GM12872 (cell line): Measurements from ENCODE around the gene SRSF9.

Source experiments
- CTCF ChIP-seq: IDR thresholded peaks from 3 replicates; pipeline ENCODE4 v1.5.1; 2011; ENCODE audit warnings: low read depth, mild to moderate bottlenecking, low read length, moderate library complexity; ENCODE audit not compliant: insufficient read depth

SRSF9 gene

GRCh38 chr12:120466560-120467315, 2.8 kb downstream of the SRSF9 start:
- TF ChIP-seq CTCF = peak; percentile 68

- no peak for TF ChIP-seq CTCF
Observed at GRCh38 chr12:120465756-120466155, 3.8 kb downstream of the SRSF9 start.

DNA sequence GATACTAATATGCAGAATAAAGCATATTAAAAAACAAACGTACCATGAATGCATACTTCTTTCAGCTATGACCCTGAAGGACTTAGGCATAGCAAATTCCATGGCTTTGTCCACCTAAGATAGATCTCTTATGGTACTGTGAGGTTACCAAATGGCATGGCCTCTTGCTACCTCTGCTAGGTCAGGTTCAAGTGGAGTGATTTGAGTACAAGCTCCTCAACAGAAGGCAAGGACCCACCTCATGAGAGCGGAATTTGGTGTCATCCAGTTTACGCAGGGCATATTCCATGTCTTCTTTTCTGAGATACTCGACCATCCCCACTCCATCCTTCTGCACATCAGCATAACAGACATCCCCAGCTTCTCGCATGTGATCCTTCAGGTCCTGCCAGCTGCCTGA, 5.8 kb downstream of the SRSF9 start:
- TF ChIP-seq CTCF = no peak

- no peak for TF ChIP-seq CTCF
Observed at GRCh38 chr12:120462099-120462640, 7.4 kb downstream of the SRSF9 start.

DNA sequence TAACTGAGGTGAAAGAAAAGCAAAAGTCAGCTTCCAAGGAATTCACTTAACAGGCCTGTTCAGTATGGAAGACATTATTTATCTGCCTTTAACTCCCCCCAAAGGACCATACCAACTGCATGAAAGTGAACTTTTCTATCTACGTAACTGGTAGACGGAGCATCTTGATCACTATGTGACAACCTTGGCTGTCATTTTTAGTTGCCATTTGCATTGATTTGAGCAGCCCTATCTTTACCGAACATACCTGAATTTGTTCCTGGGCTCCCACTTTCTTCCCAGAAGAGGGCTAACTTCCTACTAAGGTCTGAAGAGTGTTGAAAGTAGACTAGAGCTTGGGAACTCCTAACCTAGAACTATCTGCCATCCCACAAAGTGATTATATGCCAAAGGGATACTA, 9.4 kb downstream of the SRSF9 start:
- no peak for TF ChIP-seq CTCF

- peak; percentile 58 for TF ChIP-seq CTCF
Observed at GRCh38 chr12:120457133-120457532, 12.4 kb downstream of the SRSF9 start.

DNA sequence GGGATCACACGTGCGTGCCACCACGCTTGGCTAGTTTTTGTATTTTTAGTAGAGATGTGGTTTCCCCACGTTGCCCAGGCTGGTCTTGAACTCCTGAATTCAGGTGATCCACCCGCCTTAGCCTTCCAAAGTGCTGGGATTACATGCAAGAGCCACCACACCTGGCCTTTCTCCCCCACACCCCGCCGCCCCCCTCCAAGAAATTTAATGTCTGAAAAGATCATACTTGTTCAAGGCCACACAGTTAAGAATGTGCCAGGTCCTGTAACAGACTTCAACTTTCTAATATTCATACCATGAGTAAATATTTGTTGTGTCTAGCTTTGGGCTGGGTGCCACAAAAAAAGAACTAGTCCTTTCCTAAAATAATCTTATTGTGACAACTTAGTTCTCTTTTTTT, 14.2 kb downstream of the SRSF9 start:
- no peak for TF ChIP-seq CTCF
